CD4-positive, alpha-beta memory T cell (primary cell): ENCODE measurements around the gene CDC26. TPM values are rescaled to one million over a fixed set of nuclear protein-coding genes. Genes with fewer than 3 reads are reported as not detected.
A peak's percentile ranks its signal among the peaks of the same experiment; 100 is the strongest.

Source experiments
- CTCF ChIA-PET: fragments of 350-600 bp; sonication (Branson Sonifier 250); formaldehyde crosslinking; loops from one replicate; lab custom pipeline; 2021; ENCODE audit warnings: inconsistent platforms; ENCODE audit not compliant: partially characterized antibody; lab: Charles Lee
- POLR2A ChIA-PET: fragments of 350-600 bp; sonication (Branson Sonifier 250); formaldehyde crosslinking; loops from one replicate; lab custom pipeline; 2021; ENCODE audit not compliant: partially characterized antibody; lab: Charles Lee
- DNase-seq, 5 donors: peaks; one replicate each; pipeline versions ENCODE4 v3.0.0 to v3.0.0-alpha.2; 2020 to 2022; ENCODE audit warnings: mixed read lengths in 1 of 5
- H3K27ac ChIP-seq: one replicate; pipeline ENCODE4 v1.7.0; 2013; ENCODE audit warnings: low read depth, low read length
- H3K27me3 ChIP-seq: 2 replicates; pipeline ENCODE4 v1.7.0; 2013; ENCODE audit warnings: mild to moderate bottlenecking, low read length, moderate library complexity; ENCODE audit not compliant: insufficient read depth
- H3K36me3 ChIP-seq: 2 replicates; pipeline ENCODE4 v1.7.0; 2013; ENCODE audit warnings: mild to moderate bottlenecking, low read length, moderate library complexity; ENCODE audit not compliant: insufficient read depth
- H3K4me1 ChIP-seq: 2 replicates; pipeline ENCODE4 v1.7.0; 2013; ENCODE audit warnings: mild to moderate bottlenecking, low read length, moderate library complexity; ENCODE audit not compliant: insufficient read depth
- H3K4me3 ChIP-seq, 2 donors: one replicate each; pipeline ENCODE4 v1.7.0; 2013; ENCODE audit warnings: low read length in 2 of 2, mild to moderate bottlenecking in 1 of 2
- H3K9me3 ChIP-seq, 2 donors: one replicate each; pipeline ENCODE4 v1.7.0; 2013; ENCODE audit warnings: low read length in 2 of 2, control low read depth in 1 of 2; ENCODE audit not compliant: control insufficient read depth in 1 of 2
- H3K27ac Mint-ChIP-seq, 7 donors: one replicate each; pipeline ENCODE4 v1.8.0; 2020 to 2021; ENCODE audit warnings: mixed read lengths in 7 of 7, mild to moderate bottlenecking in 6 of 7, inconsistent platforms in 3 of 7, moderate library complexity in 3 of 7
- H3K27me3 Mint-ChIP-seq, 2 donors: one replicate each; pipeline ENCODE4 v1.8.0; 2020 to 2021; ENCODE audit warnings: mixed read lengths in 2 of 2
- H3K36me3 Mint-ChIP-seq, 2 donors: one replicate each; pipeline ENCODE4 v1.8.0; 2020 to 2021; ENCODE audit warnings: mixed read lengths in 2 of 2, inconsistent platforms in 1 of 2, mild to moderate bottlenecking in 1 of 2
- H3K4me1 Mint-ChIP-seq, 4 donors: one replicate each; pipeline ENCODE4 v1.8.0; 2020 to 2021; ENCODE audit warnings: mixed read lengths in 4 of 4, mild to moderate bottlenecking in 1 of 4
- H3K4me3 Mint-ChIP-seq, 8 donors: one replicate each; pipeline ENCODE4 v1.8.0; 2020 to 2021; ENCODE audit warnings: mixed read lengths in 8 of 8, mild to moderate bottlenecking in 7 of 8, moderate library complexity in 6 of 8, inconsistent platforms in 3 of 8
- H3K9me3 Mint-ChIP-seq, 8 donors: one replicate each; pipeline ENCODE4 v1.8.0; 2020 to 2021; ENCODE audit warnings: mixed read lengths in 8 of 8, mild to moderate bottlenecking in 5 of 8, inconsistent platforms in 3 of 8, moderate library complexity in 1 of 8
- intact Hi-C: fragments of 100-400 bp; cut with micrococcal nuclease; formaldehyde crosslinking; loops from one replicate; pipeline ENCODE4 v1.15.1; 2023
- polyA plus RNA-seq, 2 donors: library from polyadenylated mRNA; unstranded; fragments of 300-500 nt; fragmentation: Illumina TruSeq; gene quantifications; one replicate each; pipeline ENCODE4 v1.2.3, GENCODE V29; 2021
- total RNA-seq, 2 experiments: library from RNA; stranded (reverse); gene quantifications; one replicate each; pipeline ENCODE4 v1.2.3, GENCODE V29; 2021

CDC26 gene
- total and polyA plus RNA-seq, 4 experiments from 2014 or later = 44.4 to 213 (median 98.0) TPM

GRCh38 chr9:113269871-113270270 lies 5.5 kb downstream of the CDC26 start:
- H3K27me3 ChIP-seq = no peaks in the 10 kb centered on the region
- no peaks in the 10 kb centered on the region for H3K9me3 Mint-ChIP-seq
- intact Hi-C loops = no loop called here
- H3K4me1 ChIP-seq = peaks cover 17% of the 10 kb centered on the region
- no peak overlapping the region for H3K4me3 Mint-ChIP-seq
- H3K36me3 Mint-ChIP-seq = peaks cover 39 to 53% of the 10 kb centered on the region in 2 donors
- DNase-seq = no peak
- peaks cover 43% of the 10 kb centered on the region for H3K36me3 ChIP-seq
- no peak overlapping the region for H3K4me3 ChIP-seq
- no peaks in the 10 kb centered on the region for H3K9me3 ChIP-seq
- POLR2A ChIA-PET = interaction anchor here (0.7 kb wide), 1 partner anchor 140 kb away, joined by 3 read pairs; the partner anchor contains the start of genes C9orf43 and POLE3
- peak overlapping the region in 2 of 7 donors; percentile 7 to 82 for H3K27ac Mint-ChIP-seq
- CTCF ChIA-PET = interaction anchor here (0.9 kb wide), 2 partner anchors 49 to 386 kb away, joined by 4 read pairs; partner anchors contain the start of genes FKBP15 and SLC31A1
- no peaks in the 10 kb centered on the region for H3K27me3 Mint-ChIP-seq
- H3K27ac ChIP-seq = no peak overlapping the region
- peaks cover 4 to 22% (median 13%) of the 10 kb centered on the region in 4 donors for H3K4me1 Mint-ChIP-seq

GRCh38 chr9:113269355-113269754 lies 6.0 kb downstream of the CDC26 start:
- POLR2A ChIA-PET = interaction anchor here (0.7 kb wide), 1 partner anchor 141 kb away, joined by 3 read pairs; the partner anchor contains the start of genes C9orf43 and POLE3
- H3K27me3 Mint-ChIP-seq = no peaks in the 10 kb centered on the region
- H3K4me1 Mint-ChIP-seq = peaks cover 4 to 22% (median 13%) of the 10 kb centered on the region in 4 donors
- DNase-seq = no peak
- H3K27me3 ChIP-seq = no peaks in the 10 kb centered on the region
- no peaks in the 10 kb centered on the region for H3K9me3 ChIP-seq
- intact Hi-C loops = no loop called here
- H3K36me3 Mint-ChIP-seq = peaks cover 40 to 53% of the 10 kb centered on the region in 2 donors
- H3K27ac ChIP-seq = no peak overlapping the region
- peaks cover 43% of the 10 kb centered on the region for H3K36me3 ChIP-seq
- H3K4me3 ChIP-seq = no peak overlapping the region
- H3K9me3 Mint-ChIP-seq = no peaks in the 10 kb centered on the region
- CTCF ChIA-PET = interaction anchor here (0.9 kb wide), 2 partner anchors 48 to 386 kb away, joined by 4 read pairs; partner anchors contain the start of genes FKBP15 and SLC31A1
- H3K27ac Mint-ChIP-seq = peak overlapping the region in 2 of 7 donors; percentile 15 to 82
- H3K4me1 ChIP-seq = peaks cover 16% of the 10 kb centered on the region
- no peak overlapping the region for H3K4me3 Mint-ChIP-seq

GRCh38 chr9:113267911-113268566 lies 7.3 kb downstream of the CDC26 start:
- Histone ChIP-seq H3K36me3 (peaks cover 40% of the 10 kb centered on the region), H3K27me3 (no peaks in the 10 kb centered on the region), H3K4me3 (no peak overlapping the region), H3K4me1 (peaks cover 10% of the 10 kb centered on the region), H3K27ac (no peak overlapping the region), H3K9me3 (no peaks in the 10 kb centered on the region)
- ChIA-PET CTCF (no interaction called here), POLR2A (no interaction called here)
- peak overlapping the region in 3 of 7 donors; percentile 41 to 72 (median 60) for H3K27ac Mint-ChIP-seq
- no peaks in the 10 kb centered on the region for H3K27me3 Mint-ChIP-seq
- no peak overlapping the region for H3K4me3 Mint-ChIP-seq
- no peak for DNase-seq
- no peaks in the 10 kb centered on the region for H3K9me3 Mint-ChIP-seq
- intact Hi-C loops = no loop called here
- H3K4me1 Mint-ChIP-seq = peaks cover 4 to 12% (median 7%) of the 10 kb centered on the region in 4 donors
- H3K36me3 Mint-ChIP-seq = peaks cover 36 to 46% of the 10 kb centered on the region in 2 donors

- Mint-ChIP-seq H3K4me1 (peaks cover 4 to 12% (median 7%) of the 10 kb centered on the region in 4 donors), H3K27me3 (no peaks in the 10 kb centered on the region), H3K27ac (no peak overlapping the region), H3K4me3 (no peak overlapping the region), H3K9me3 (no peaks in the 10 kb centered on the region), H3K36me3 (peaks cover 37 to 39% of the 10 kb centered on the region in 2 donors)
- peaks cover 23% of the 10 kb centered on the region for H3K36me3 ChIP-seq
- intact Hi-C loops = no loop called here
- DNase-seq = no peak
- peaks cover 10% of the 10 kb centered on the region for H3K4me1 ChIP-seq
- H3K27me3 ChIP-seq = no peaks in the 10 kb centered on the region
- H3K9me3 ChIP-seq = no peaks in the 10 kb centered on the region
- no peak overlapping the region for H3K4me3 ChIP-seq
- no peak overlapping the region for H3K27ac ChIP-seq
- POLR2A ChIA-PET = no interaction called here
- CTCF ChIA-PET = interaction anchor here (1.8 kb wide), 1 partner anchor 8 kb away, joined by 8 read pairs; no protein-coding TSS in a partner anchor
Observed at GRCh38 chr9:113266174-113266573, 9.2 kb downstream of the CDC26 start.

- Histone ChIP-seq H3K9me3 (no peaks in the 10 kb centered on the region), H3K27me3 (no peaks in the 10 kb centered on the region), H3K27ac (no peak overlapping the region), H3K4me1 (no peaks in the 10 kb centered on the region), H3K4me3 (no peak overlapping the region), H3K36me3 (peaks cover 4% of the 10 kb centered on the region)
- POLR2A ChIA-PET = no interaction called here
- no peak overlapping the region for H3K4me3 Mint-ChIP-seq
- H3K36me3 Mint-ChIP-seq = peaks cover 33 to 39% of the 10 kb centered on the region in 2 donors
- no peak overlapping the region for H3K27ac Mint-ChIP-seq
- no peaks in the 10 kb centered on the region for H3K27me3 Mint-ChIP-seq
- DNase-seq = no peak
- CTCF ChIA-PET = no interaction called here
- H3K9me3 Mint-ChIP-seq = no peaks in the 10 kb centered on the region
- intact Hi-C loops = no loop called here
- H3K4me1 Mint-ChIP-seq = no peaks in the 10 kb centered on the region
Observed at GRCh38 chr9:113261917-113262671, 13.3 kb downstream of the CDC26 start.

- Mint-ChIP-seq H3K9me3 (no peaks in the 10 kb centered on the region), H3K36me3 (peaks cover 32 to 33% of the 10 kb centered on the region in 2 donors), H3K27ac (no peak overlapping the region), H3K4me1 (no peaks in the 10 kb centered on the region), H3K27me3 (no peaks in the 10 kb centered on the region), H3K4me3 (no peak overlapping the region)
- no peaks in the 10 kb centered on the region for H3K4me1 ChIP-seq
- no peaks in the 10 kb centered on the region for H3K27me3 ChIP-seq
- CTCF ChIA-PET = no interaction called here
- H3K4me3 ChIP-seq = no peak overlapping the region
- intact Hi-C loops = no loop called here
- DNase-seq = no peak
- POLR2A ChIA-PET = no interaction called here
- H3K27ac ChIP-seq = no peak overlapping the region
- no peaks in the 10 kb centered on the region for H3K9me3 ChIP-seq
- peaks cover 4% of the 10 kb centered on the region for H3K36me3 ChIP-seq
Observed at GRCh38 chr9:113258282-113258681, 17.1 kb downstream of the CDC26 start.

GRCh38 chr9:113257863-113258262 lies 17.5 kb downstream of the CDC26 start:
- Histone ChIP-seq H3K36me3 (peaks cover 4% of the 10 kb centered on the region), H3K27ac (no peak overlapping the region), H3K4me1 (no peaks in the 10 kb centered on the region), H3K9me3 (no peaks in the 10 kb centered on the region), H3K27me3 (no peaks in the 10 kb centered on the region), H3K4me3 (no peak overlapping the region)
- Mint-ChIP-seq H3K27me3 (no peaks in the 10 kb centered on the region), H3K4me1 (no peaks in the 10 kb centered on the region), H3K4me3 (no peak overlapping the region), H3K27ac (no peak overlapping the region), H3K36me3 (peaks cover 32 to 33% of the 10 kb centered on the region in 2 donors), H3K9me3 (no peaks in the 10 kb centered on the region)
- CTCF ChIA-PET = no interaction called here
- no peak for DNase-seq
- POLR2A ChIA-PET = no interaction called here
- intact Hi-C loops = no loop called here
